DND-41 (cell line): ENCODE results near the gene MRPL9.

Experiments
- CTCF ChIP-seq: IDR thresholded peaks from 2 replicates; pipeline ENCODE4 v1.5.1; 2012; ENCODE audit warnings: borderline replicate concordance, low read length, moderate library complexity, mild to moderate bottlenecking; ENCODE audit not compliant: poor library complexity, severe bottlenecking; ENCODE audit errors: extremely low read depth
- EZH2 ChIP-seq: IDR thresholded peaks from 3 replicates; pipeline ENCODE4 v1.6.1; 2012; ENCODE audit warnings: borderline replicate concordance, low read depth, mild to moderate bottlenecking, moderate library complexity, low read length, inconsistent platforms; ENCODE audit not compliant: severe bottlenecking

GRCh38 chr1:151809985-151810556, 46.8 kb upstream of the MRPL9 start:
- no peak for TF ChIP-seq CTCF
- no peak for TF ChIP-seq EZH2
